GM12878 (cell line): ENCODE measurements around the gene OR1S2. TPM values are rescaled to one million over a fixed set of nuclear protein-coding genes. Genes with fewer than 3 reads are reported as not detected.

Source experiments
- EED ChIP-seq: sonication (generic); IDR thresholded peaks from 2 replicates; pipeline ENCODE4 v1.6.1; 2016; ENCODE audit warnings: antibody characterized with exemption, low read depth
- FOS ChIP-seq: IDR thresholded peaks from 3 replicates; pipeline ENCODE4 v1.6.1; 2011; ENCODE audit warnings: borderline replicate concordance; ENCODE audit not compliant: insufficient read length; ENCODE audit errors: extremely low read depth
- polyA plus RNA-seq, 11 experiments: library from polyadenylated mRNA; depleted of rRNA in 4 of 11; unstranded in 6 of 11; stranded (reverse) in 5 of 11; fragments of >200 nt; fragmentation: Nextera tagmentation in 4 of 11; fragmentation: Illumina TruSeq in 1 of 11; extraction: Ambion mirVana in 4 of 11; extraction: Trizol in 1 of 11; gene quantifications; 1 replicate in 1 of 11; 2 replicates in 10 of 11; pipeline versions ENCODE4 v1.2.1 to v1.2.3, GENCODE V29; 2011 to 2016; ENCODE audit warnings: inconsistent platforms in 2 of 11, missing spikeins in 2 of 11, low read depth in 1 of 11
- total RNA-seq, 4 experiments: library from RNA; depleted of rRNA in 3 of 4; stranded (reverse); fragments of >200 nt in 3 of 4; fragmentation: Illumina TruSeq in 1 of 4; extraction: Trizol in 1 of 4; gene quantifications; 2 replicates each; pipeline versions ENCODE4 v1.2.1 to v1.2.3, GENCODE V29; 2013 to 2021
- TF ChIP-seq, protein P1 (sequence below): IDR thresholded peaks from 2 replicates; pipeline ENCODE4 v1.6.1; 2012; ENCODE audit warnings: mild to moderate bottlenecking, low read depth, low read length
- TF ChIP-seq, protein P2 (sequence below): fragments of 450-650 bp; IDR thresholded peaks from 2 replicates; pipeline ENCODE4 v1.6.1; 2017; ENCODE audit warnings: mild to moderate bottlenecking, low read depth, inconsistent platforms; ENCODE audit not compliant: poor library complexity, severe bottlenecking

Gene OR1S2
- total and polyA plus RNA-seq, 10 of the 15 experiments (the other 5 are each of a cell fraction or from before 2014, with no cell fraction given), result not detected

DNA sequence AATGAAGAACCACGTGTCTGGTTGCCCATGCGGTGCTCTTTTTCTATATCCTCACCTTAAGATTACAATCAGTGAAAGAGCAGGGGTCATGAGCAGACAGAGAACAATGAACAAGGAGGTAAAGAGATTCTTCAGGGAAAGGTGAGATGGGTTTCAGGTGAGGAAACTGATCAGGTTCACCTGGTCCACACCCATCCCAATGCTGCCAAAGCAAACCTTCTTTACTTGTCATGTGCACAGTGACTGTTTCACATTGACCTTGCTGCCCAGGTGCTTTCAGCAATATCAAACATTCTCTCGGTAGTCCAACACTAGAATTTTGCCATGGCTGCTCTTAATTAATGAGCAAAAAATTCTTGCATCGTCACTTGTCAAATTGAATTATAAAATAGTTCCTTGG lies 39.6 kb downstream of the OR1S2 start (continued):
- TF ChIP-seq, protein P1, sequence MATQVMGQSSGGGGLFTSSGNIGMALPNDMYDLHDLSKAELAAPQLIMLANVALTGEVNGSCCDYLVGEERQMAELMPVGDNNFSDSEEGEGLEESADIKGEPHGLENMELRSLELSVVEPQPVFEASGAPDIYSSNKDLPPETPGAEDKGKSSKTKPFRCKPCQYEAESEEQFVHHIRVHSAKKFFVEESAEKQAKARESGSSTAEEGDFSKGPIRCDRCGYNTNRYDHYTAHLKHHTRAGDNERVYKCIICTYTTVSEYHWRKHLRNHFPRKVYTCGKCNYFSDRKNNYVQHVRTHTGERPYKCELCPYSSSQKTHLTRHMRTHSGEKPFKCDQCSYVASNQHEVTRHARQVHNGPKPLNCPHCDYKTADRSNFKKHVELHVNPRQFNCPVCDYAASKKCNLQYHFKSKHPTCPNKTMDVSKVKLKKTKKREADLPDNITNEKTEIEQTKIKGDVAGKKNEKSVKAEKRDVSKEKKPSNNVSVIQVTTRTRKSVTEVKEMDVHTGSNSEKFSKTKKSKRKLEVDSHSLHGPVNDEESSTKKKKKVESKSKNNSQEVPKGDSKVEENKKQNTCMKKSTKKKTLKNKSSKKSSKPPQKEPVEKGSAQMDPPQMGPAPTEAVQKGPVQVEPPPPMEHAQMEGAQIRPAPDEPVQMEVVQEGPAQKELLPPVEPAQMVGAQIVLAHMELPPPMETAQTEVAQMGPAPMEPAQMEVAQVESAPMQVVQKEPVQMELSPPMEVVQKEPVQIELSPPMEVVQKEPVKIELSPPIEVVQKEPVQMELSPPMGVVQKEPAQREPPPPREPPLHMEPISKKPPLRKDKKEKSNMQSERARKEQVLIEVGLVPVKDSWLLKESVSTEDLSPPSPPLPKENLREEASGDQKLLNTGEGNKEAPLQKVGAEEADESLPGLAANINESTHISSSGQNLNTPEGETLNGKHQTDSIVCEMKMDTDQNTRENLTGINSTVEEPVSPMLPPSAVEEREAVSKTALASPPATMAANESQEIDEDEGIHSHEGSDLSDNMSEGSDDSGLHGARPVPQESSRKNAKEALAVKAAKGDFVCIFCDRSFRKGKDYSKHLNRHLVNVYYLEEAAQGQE, result no peak
- TF ChIP-seq FOS (no peak), EED (no peak)
- TF ChIP-seq, protein P2, sequence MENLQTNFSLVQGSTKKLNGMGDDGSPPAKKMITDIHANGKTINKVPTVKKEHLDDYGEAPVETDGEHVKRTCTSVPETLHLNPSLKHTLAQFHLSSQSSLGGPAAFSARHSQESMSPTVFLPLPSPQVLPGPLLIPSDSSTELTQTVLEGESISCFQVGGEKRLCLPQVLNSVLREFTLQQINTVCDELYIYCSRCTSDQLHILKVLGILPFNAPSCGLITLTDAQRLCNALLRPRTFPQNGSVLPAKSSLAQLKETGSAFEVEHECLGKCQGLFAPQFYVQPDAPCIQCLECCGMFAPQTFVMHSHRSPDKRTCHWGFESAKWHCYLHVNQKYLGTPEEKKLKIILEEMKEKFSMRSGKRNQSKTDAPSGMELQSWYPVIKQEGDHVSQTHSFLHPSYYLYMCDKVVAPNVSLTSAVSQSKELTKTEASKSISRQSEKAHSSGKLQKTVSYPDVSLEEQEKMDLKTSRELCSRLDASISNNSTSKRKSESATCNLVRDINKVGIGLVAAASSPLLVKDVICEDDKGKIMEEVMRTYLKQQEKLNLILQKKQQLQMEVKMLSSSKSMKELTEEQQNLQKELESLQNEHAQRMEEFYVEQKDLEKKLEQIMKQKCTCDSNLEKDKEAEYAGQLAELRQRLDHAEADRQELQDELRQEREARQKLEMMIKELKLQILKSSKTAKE, result no peak

Other genes starting within 250 kb of the OR1S2 start
Only the 7 nearest of the 11 such genes appear.
- gene OR6Q1, start 173.2 kb downstream of the OR1S2 start, total RNA-seq (2014; rRNA removed), result not detected in 2 replicates
- not detected in 2 replicates for gene OR6Q1, start 173.2 kb downstream of the OR1S2 start, total RNA-seq (2014; rRNA removed; fragmentation: Illumina TruSeq; extraction: Trizol)
- gene OR6Q1, start 173.2 kb downstream of the OR1S2 start, total RNA-seq (2021), result not detected in 2 replicates
- gene OR6Q1, start 173.2 kb downstream of the OR1S2 start, polyA plus RNA-seq (2011; rRNA removed), result not detected in 2 replicates
- not detected in 2 replicates for gene OR6Q1, start 173.2 kb downstream of the OR1S2 start, polyA plus RNA-seq (2014; fragmentation: Illumina TruSeq; extraction: Trizol)
- gene OR6Q1, start 173.2 kb downstream of the OR1S2 start, polyA plus RNA-seq (2014; fragmentation: Nextera tagmentation; extraction: Ambion mirVana), result not detected
- gene OR6Q1, start 173.2 kb downstream of the OR1S2 start, polyA plus RNA-seq (2014; rRNA removed), result not detected in 2 replicates
- not detected for gene OR6Q1, start 173.2 kb downstream of the OR1S2 start, polyA plus RNA-seq (2016; fragmentation: Nextera tagmentation; extraction: Ambion mirVana)
- not detected in 2 replicates for gene OR9I1, start 78.6 kb downstream of the OR1S2 start, total RNA-seq (2014; rRNA removed)
- not detected in 2 replicates for gene OR9I1, start 78.6 kb downstream of the OR1S2 start, total RNA-seq (2014; rRNA removed; fragmentation: Illumina TruSeq; extraction: Trizol)
- not detected in 2 replicates for gene OR9I1, start 78.6 kb downstream of the OR1S2 start, total RNA-seq (2021)
- gene OR9I1, start 78.6 kb downstream of the OR1S2 start, polyA plus RNA-seq (2011; rRNA removed), result not detected in 2 replicates
- not detected in 2 replicates for gene OR9I1, start 78.6 kb downstream of the OR1S2 start, polyA plus RNA-seq (2014; fragmentation: Illumina TruSeq; extraction: Trizol)
- gene OR9I1, start 78.6 kb downstream of the OR1S2 start, polyA plus RNA-seq (2014; fragmentation: Nextera tagmentation; extraction: Ambion mirVana), result not detected
- gene OR9I1, start 78.6 kb downstream of the OR1S2 start, polyA plus RNA-seq (2014; rRNA removed), result not detected in 2 replicates
- gene OR9I1, start 78.6 kb downstream of the OR1S2 start, polyA plus RNA-seq (2016; fragmentation: Nextera tagmentation; extraction: Ambion mirVana), result not detected
- gene OR9Q2, start 15.1 kb downstream of the OR1S2 start, total RNA-seq (2014; rRNA removed), result not detected in 2 replicates
- gene OR9Q2, start 15.1 kb downstream of the OR1S2 start, total RNA-seq (2014; rRNA removed; fragmentation: Illumina TruSeq; extraction: Trizol), result not detected in 2 replicates
- not detected in 2 replicates for gene OR9Q2, start 15.1 kb downstream of the OR1S2 start, total RNA-seq (2021)
- 0.05 TPM in 1 of 2 replicates, not detected in the other for gene OR9Q2, start 15.1 kb downstream of the OR1S2 start, polyA plus RNA-seq (2011; rRNA removed)
- gene OR9Q2, start 15.1 kb downstream of the OR1S2 start, polyA plus RNA-seq (2014; fragmentation: Illumina TruSeq; extraction: Trizol), result not detected in 2 replicates
- not detected for gene OR9Q2, start 15.1 kb downstream of the OR1S2 start, polyA plus RNA-seq (2014; fragmentation: Nextera tagmentation; extraction: Ambion mirVana)
- not detected in 2 replicates for gene OR9Q2, start 15.1 kb downstream of the OR1S2 start, polyA plus RNA-seq (2014; rRNA removed)
- not detected for gene OR9Q2, start 15.1 kb downstream of the OR1S2 start, polyA plus RNA-seq (2016; fragmentation: Nextera tagmentation; extraction: Ambion mirVana)
- not detected in 2 replicates for gene OR1S1, start 8.6 kb upstream of the OR1S2 start, total RNA-seq (2014; rRNA removed)
- not detected in 2 replicates for gene OR1S1, start 8.6 kb upstream of the OR1S2 start, total RNA-seq (2014; rRNA removed; fragmentation: Illumina TruSeq; extraction: Trizol)
- gene OR1S1, start 8.6 kb upstream of the OR1S2 start, total RNA-seq (2021), result not detected in 2 replicates
- gene OR1S1, start 8.6 kb upstream of the OR1S2 start, polyA plus RNA-seq (2011; rRNA removed), result not detected in 2 replicates
- gene OR1S1, start 8.6 kb upstream of the OR1S2 start, polyA plus RNA-seq (2014; fragmentation: Illumina TruSeq; extraction: Trizol), result not detected in 2 replicates
- gene OR1S1, start 8.6 kb upstream of the OR1S2 start, polyA plus RNA-seq (2014; fragmentation: Nextera tagmentation; extraction: Ambion mirVana), result not detected
- gene OR1S1, start 8.6 kb upstream of the OR1S2 start, polyA plus RNA-seq (2014; rRNA removed), result not detected in 2 replicates
- gene OR1S1, start 8.6 kb upstream of the OR1S2 start, polyA plus RNA-seq (2016; fragmentation: Nextera tagmentation; extraction: Ambion mirVana), result not detected
- not detected in 2 replicates for gene OR10Q1, start 24.8 kb upstream of the OR1S2 start, total RNA-seq (2014; rRNA removed)
- gene OR10Q1, start 24.8 kb upstream of the OR1S2 start, total RNA-seq (2014; rRNA removed; fragmentation: Illumina TruSeq; extraction: Trizol), result not detected in 2 replicates
- not detected in 2 replicates for gene OR10Q1, start 24.8 kb upstream of the OR1S2 start, total RNA-seq (2021)
- not detected in 2 replicates for gene OR10Q1, start 24.8 kb upstream of the OR1S2 start, polyA plus RNA-seq (2011; rRNA removed)
- gene OR10Q1, start 24.8 kb upstream of the OR1S2 start, polyA plus RNA-seq (2014; fragmentation: Illumina TruSeq; extraction: Trizol), result not detected in 2 replicates
- gene OR10Q1, start 24.8 kb upstream of the OR1S2 start, polyA plus RNA-seq (2014; fragmentation: Nextera tagmentation; extraction: Ambion mirVana), result not detected
- not detected in 2 replicates for gene OR10Q1, start 24.8 kb upstream of the OR1S2 start, polyA plus RNA-seq (2014; rRNA removed)
- gene OR10Q1, start 24.8 kb upstream of the OR1S2 start, polyA plus RNA-seq (2016; fragmentation: Nextera tagmentation; extraction: Ambion mirVana), result not detected
- not detected in 2 replicates for gene OR10W1, start 64.1 kb upstream of the OR1S2 start, total RNA-seq (2014; rRNA removed)
- not detected in 2 replicates for gene OR10W1, start 64.1 kb upstream of the OR1S2 start, total RNA-seq (2014; rRNA removed; fragmentation: Illumina TruSeq; extraction: Trizol)
- not detected in 2 replicates for gene OR10W1, start 64.1 kb upstream of the OR1S2 start, total RNA-seq (2021)
- not detected in 2 replicates for gene OR10W1, start 64.1 kb upstream of the OR1S2 start, polyA plus RNA-seq (2011; rRNA removed)
- not detected in 2 replicates for gene OR10W1, start 64.1 kb upstream of the OR1S2 start, polyA plus RNA-seq (2014; fragmentation: Illumina TruSeq; extraction: Trizol)
- not detected for gene OR10W1, start 64.1 kb upstream of the OR1S2 start, polyA plus RNA-seq (2014; fragmentation: Nextera tagmentation; extraction: Ambion mirVana)
- gene OR10W1, start 64.1 kb upstream of the OR1S2 start, polyA plus RNA-seq (2014; rRNA removed), result not detected in 2 replicates
- gene OR10W1, start 64.1 kb upstream of the OR1S2 start, polyA plus RNA-seq (2016; fragmentation: Nextera tagmentation; extraction: Ambion mirVana), result not detected
- not detected in 2 replicates for gene OR5B17, start 154.9 kb upstream of the OR1S2 start, total RNA-seq (2014; rRNA removed)
- not detected in 2 replicates for gene OR5B17, start 154.9 kb upstream of the OR1S2 start, total RNA-seq (2014; rRNA removed; fragmentation: Illumina TruSeq; extraction: Trizol)
- gene OR5B17, start 154.9 kb upstream of the OR1S2 start, total RNA-seq (2021), result not detected in 2 replicates
- not detected in 2 replicates for gene OR5B17, start 154.9 kb upstream of the OR1S2 start, polyA plus RNA-seq (2011; rRNA removed)
- gene OR5B17, start 154.9 kb upstream of the OR1S2 start, polyA plus RNA-seq (2014; fragmentation: Illumina TruSeq; extraction: Trizol), result not detected in 2 replicates
- gene OR5B17, start 154.9 kb upstream of the OR1S2 start, polyA plus RNA-seq (2014; fragmentation: Nextera tagmentation; extraction: Ambion mirVana), result not detected
- gene OR5B17, start 154.9 kb upstream of the OR1S2 start, polyA plus RNA-seq (2014; rRNA removed), result not detected in 2 replicates
- not detected for gene OR5B17, start 154.9 kb upstream of the OR1S2 start, polyA plus RNA-seq (2016; fragmentation: Nextera tagmentation; extraction: Ambion mirVana)